ENCODE measurements around the gene CRACR2A.

The CRACR2A gene

GRCh38 chr12:3723916-3724805 is 28.7 kb downstream of the CRACR2A start:
- Mint-ChIP-seq H3K27me3 (ENCODE audit: low read depth) (no peaks in the 10 kb centered on the region), H3K9me3 (peaks cover 31% of the 10 kb centered on the region), H3K4me3 (no peak overlapping the region), H3K4me1 (ENCODE audit: low read depth) (peaks cover 24% of the 10 kb centered on the region), H3K36me3 (ENCODE audit: low read depth) (peaks cover 76% of the 10 kb centered on the region), H3K27ac (no peak overlapping the region)
- no peak for DNase-seq (ENCODE audit: low spot score)

- no peak overlapping the region for H3K4me3 Mint-ChIP-seq
- H3K27ac Mint-ChIP-seq = no peak overlapping the region
- no peak for DNase-seq (ENCODE audit: low spot score)
- peaks cover 81% of the 10 kb centered on the region for H3K36me3 Mint-ChIP-seq (ENCODE audit: low read depth)
- H3K9me3 Mint-ChIP-seq = peaks cover 31% of the 10 kb centered on the region
- H3K4me1 Mint-ChIP-seq (ENCODE audit: low read depth) = peaks cover 9% of the 10 kb centered on the region
- no peaks in the 10 kb centered on the region for H3K27me3 Mint-ChIP-seq (ENCODE audit: low read depth)
Observed at GRCh38 chr12:3722368-3722767, 30.5 kb downstream of the CRACR2A start.

- Mint-ChIP-seq H3K9me3 (peaks cover 31% of the 10 kb centered on the region), H3K27me3 (ENCODE audit: low read depth) (no peaks in the 10 kb centered on the region), H3K4me3 (no peak overlapping the region), H3K27ac (no peak overlapping the region), H3K36me3 (ENCODE audit: low read depth) (peaks cover 74% of the 10 kb centered on the region), H3K4me1 (ENCODE audit: low read depth) (peaks cover 1% of the 10 kb centered on the region)
- DNase-seq (ENCODE audit: low spot score) = no peak
Observed at GRCh38 chr12:3720772-3721171, 32.1 kb downstream of the CRACR2A start.

GRCh38 chr12:3718100-3718499 is 34.8 kb downstream of the CRACR2A start:
- no peak for DNase-seq (ENCODE audit: low spot score)
- H3K36me3 Mint-ChIP-seq (ENCODE audit: low read depth) = peaks cover 48% of the 10 kb centered on the region
- H3K27me3 Mint-ChIP-seq (ENCODE audit: low read depth) = no peaks in the 10 kb centered on the region
- H3K9me3 Mint-ChIP-seq = peaks cover 25% of the 10 kb centered on the region
- H3K4me3 Mint-ChIP-seq = no peak overlapping the region
- no peaks in the 10 kb centered on the region for H3K4me1 Mint-ChIP-seq (ENCODE audit: low read depth)
- no peak overlapping the region for H3K27ac Mint-ChIP-seq

GRCh38 chr12:3717283-3717898 is 35.5 kb downstream of the CRACR2A start:
- DNase-seq (ENCODE audit: low spot score) = no peak
- Mint-ChIP-seq H3K4me3 (no peak overlapping the region), H3K27me3 (ENCODE audit: low read depth) (no peaks in the 10 kb centered on the region), H3K27ac (no peak overlapping the region), H3K36me3 (ENCODE audit: low read depth) (peaks cover 41% of the 10 kb centered on the region), H3K9me3 (peaks cover 18% of the 10 kb centered on the region), H3K4me1 (ENCODE audit: low read depth) (no peaks in the 10 kb centered on the region)

- no peak for DNase-seq (ENCODE audit: low spot score)
- no peaks in the 10 kb centered on the region for H3K4me1 Mint-ChIP-seq (ENCODE audit: low read depth)
- H3K9me3 Mint-ChIP-seq = peaks cover 4% of the 10 kb centered on the region
- H3K27ac Mint-ChIP-seq = no peak overlapping the region
- H3K36me3 Mint-ChIP-seq (ENCODE audit: low read depth) = peaks cover 33% of the 10 kb centered on the region
- H3K27me3 Mint-ChIP-seq (ENCODE audit: low read depth) = no peaks in the 10 kb centered on the region
- H3K4me3 Mint-ChIP-seq = no peak overlapping the region
Observed at GRCh38 chr12:3715999-3716398, 36.9 kb downstream of the CRACR2A start.

- Mint-ChIP-seq H3K27me3 (ENCODE audit: low read depth) (no peaks in the 10 kb centered on the region), H3K27ac (no peak overlapping the region), H3K9me3 (no peaks in the 10 kb centered on the region), H3K4me1 (ENCODE audit: low read depth) (peaks cover 2% of the 10 kb centered on the region), H3K4me3 (no peak overlapping the region), H3K36me3 (ENCODE audit: low read depth) (peaks cover 20% of the 10 kb centered on the region)
- DNase-seq (ENCODE audit: low spot score) = no peak
Observed at GRCh38 chr12:3713947-3714346, 39.0 kb downstream of the CRACR2A start.

- Mint-ChIP-seq H3K9me3 (no peaks in the 10 kb centered on the region), H3K27ac (no peak overlapping the region), H3K27me3 (ENCODE audit: low read depth) (no peaks in the 10 kb centered on the region), H3K4me1 (ENCODE audit: low read depth) (peaks cover 2% of the 10 kb centered on the region), H3K36me3 (ENCODE audit: low read depth) (peaks cover 18% of the 10 kb centered on the region), H3K4me3 (no peak overlapping the region)
- DNase-seq (ENCODE audit: low spot score) = no peak
Observed at GRCh38 chr12:3713483-3713882, 39.4 kb downstream of the CRACR2A start.

GRCh38 chr12:3712209-3712992 is 40.5 kb downstream of the CRACR2A start:
- H3K27ac Mint-ChIP-seq = no peak overlapping the region

GRCh38 chr12:3705354-3705675 is 47.6 kb downstream of the CRACR2A start:
- H3K4me1 Mint-ChIP-seq (ENCODE audit: low read depth) = peaks cover 9% of the 10 kb centered on the region
- peaks cover 27% of the 10 kb centered on the region for H3K36me3 Mint-ChIP-seq (ENCODE audit: low read depth)

More at GRCh38 chr12:3712209-3712992, 40.5 kb downstream of the CRACR2A start:
- Mint-ChIP-seq H3K4me1 (ENCODE audit: low read depth) (peaks cover 2% of the 10 kb centered on the region), H3K36me3 (ENCODE audit: low read depth) (peaks cover 9% of the 10 kb centered on the region), H3K4me3 (no peak overlapping the region), H3K27me3 (ENCODE audit: low read depth) (no peaks in the 10 kb centered on the region), H3K9me3 (no peaks in the 10 kb centered on the region)
- DNase-seq (ENCODE audit: low spot score) = no peak

GRCh38 chr12:3704512-3705353 is 48.2 kb downstream of the CRACR2A start:
- H3K4me3 Mint-ChIP-seq = no peak overlapping the region
- peaks cover 10% of the 10 kb centered on the region for H3K9me3 Mint-ChIP-seq
- peak overlapping the region; percentile 43 for H3K27ac Mint-ChIP-seq
- H3K27me3 Mint-ChIP-seq (ENCODE audit: low read depth) = no peaks in the 10 kb centered on the region
- H3K36me3 Mint-ChIP-seq (ENCODE audit: low read depth) = peaks cover 27% of the 10 kb centered on the region
- no peak for DNase-seq (ENCODE audit: low spot score)
- peaks cover 7% of the 10 kb centered on the region for H3K4me1 Mint-ChIP-seq (ENCODE audit: low read depth)

More at GRCh38 chr12:3705354-3705675, 47.6 kb downstream of the CRACR2A start:
- DNase-seq (ENCODE audit: low spot score) = no peak
- H3K9me3 Mint-ChIP-seq = peaks cover 10% of the 10 kb centered on the region
- no peaks in the 10 kb centered on the region for H3K27me3 Mint-ChIP-seq (ENCODE audit: low read depth)
- H3K27ac Mint-ChIP-seq = no peak overlapping the region
- H3K4me3 Mint-ChIP-seq = no peak overlapping the region

- Mint-ChIP-seq H3K4me1 (ENCODE audit: low read depth) (peaks cover 7% of the 10 kb centered on the region), H3K27ac (no peak overlapping the region), H3K9me3 (peaks cover 10% of the 10 kb centered on the region), H3K27me3 (ENCODE audit: low read depth) (no peaks in the 10 kb centered on the region), H3K4me3 (no peak overlapping the region), H3K36me3 (ENCODE audit: low read depth) (peaks cover 24% of the 10 kb centered on the region)
- DNase-seq (ENCODE audit: low spot score) = no peak
Observed at GRCh38 chr12:3700861-3701260, 52.0 kb downstream of the CRACR2A start.

GRCh38 chr12:3698218-3698974 is 54.5 kb downstream of the CRACR2A start:
- no peaks in the 10 kb centered on the region for H3K27me3 Mint-ChIP-seq (ENCODE audit: low read depth)
- no peak overlapping the region for H3K27ac Mint-ChIP-seq
- no peak overlapping the region for H3K4me3 Mint-ChIP-seq
- no peaks in the 10 kb centered on the region for H3K4me1 Mint-ChIP-seq (ENCODE audit: low read depth)
- H3K9me3 Mint-ChIP-seq = peaks cover 2% of the 10 kb centered on the region
- peaks cover 18% of the 10 kb centered on the region for H3K36me3 Mint-ChIP-seq (ENCODE audit: low read depth)
- no peak for DNase-seq (ENCODE audit: low spot score)
